Measurements from ENCODE around the gene RBM47.
"Not testable (repeated sequence)": the region's sequence is repeated elsewhere in the genome, so short reads cannot be mapped to it uniquely, and the experiment has no call there.

Gene RBM47

DNA sequence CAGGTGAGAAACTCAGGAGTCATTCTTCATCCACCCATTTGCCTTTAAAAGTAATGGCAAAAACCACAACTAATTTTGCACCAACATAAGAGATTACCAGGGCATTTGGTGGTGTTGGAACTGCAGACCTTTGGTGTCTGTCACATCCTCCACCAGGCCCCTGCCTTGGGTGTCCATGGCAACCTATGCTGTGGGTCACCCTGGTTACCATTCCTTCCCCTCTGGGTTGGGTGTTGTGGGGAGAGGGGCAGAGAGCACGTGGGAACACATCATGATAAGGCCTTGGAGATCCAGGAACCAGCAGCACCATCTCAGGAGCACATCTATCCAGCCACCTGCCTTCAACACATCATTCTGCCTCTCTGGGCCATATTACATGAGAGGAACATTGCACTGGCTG, 217.3 kb downstream of the RBM47 start:
- DNase-seq (ENCODE audit: low read depth, low spot score): no peak

DNA sequence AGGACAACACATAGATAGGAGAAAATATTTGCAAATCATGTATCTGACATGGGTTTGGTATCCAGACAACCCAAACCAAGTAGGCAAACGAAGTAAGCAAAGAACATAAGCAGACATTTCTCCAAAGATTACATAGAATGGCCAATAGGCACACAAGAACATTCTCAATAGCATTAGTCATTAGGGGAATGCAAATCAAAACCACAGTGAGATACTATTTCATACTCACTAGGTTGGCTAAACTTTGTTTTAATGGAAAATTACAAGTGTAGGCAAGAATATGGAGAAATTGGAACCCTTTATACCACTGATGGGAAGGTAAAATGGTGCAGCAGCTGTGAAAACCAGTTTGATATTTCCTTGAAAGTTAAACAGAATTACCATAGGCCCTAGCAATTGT, 219.8 kb downstream of the RBM47 start:
- DNase-seq (ENCODE audit: low read depth, low spot score): no peak

DNA sequence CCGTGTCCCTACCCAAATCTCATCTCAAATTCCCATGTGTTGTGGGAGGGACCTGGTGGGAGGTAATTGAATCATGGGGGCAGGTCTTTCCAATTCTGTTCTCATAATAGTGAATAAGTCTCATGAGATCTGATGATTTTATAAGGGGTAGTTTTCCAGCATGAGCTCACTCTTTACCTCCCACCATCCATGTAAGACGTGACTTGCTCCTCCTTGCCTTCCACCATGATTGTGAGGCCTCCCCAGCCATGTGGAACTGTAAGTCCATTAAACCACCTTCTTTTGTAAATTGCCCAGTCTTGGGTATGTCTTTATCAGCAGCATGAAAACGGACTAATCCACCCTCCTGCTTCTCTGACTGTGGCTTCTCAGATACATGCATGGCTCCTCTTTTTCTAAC, 222.2 kb downstream of the RBM47 start:
- DNase-seq (ENCODE audit: low read depth, low spot score): not testable (repeated sequence)

DNA sequence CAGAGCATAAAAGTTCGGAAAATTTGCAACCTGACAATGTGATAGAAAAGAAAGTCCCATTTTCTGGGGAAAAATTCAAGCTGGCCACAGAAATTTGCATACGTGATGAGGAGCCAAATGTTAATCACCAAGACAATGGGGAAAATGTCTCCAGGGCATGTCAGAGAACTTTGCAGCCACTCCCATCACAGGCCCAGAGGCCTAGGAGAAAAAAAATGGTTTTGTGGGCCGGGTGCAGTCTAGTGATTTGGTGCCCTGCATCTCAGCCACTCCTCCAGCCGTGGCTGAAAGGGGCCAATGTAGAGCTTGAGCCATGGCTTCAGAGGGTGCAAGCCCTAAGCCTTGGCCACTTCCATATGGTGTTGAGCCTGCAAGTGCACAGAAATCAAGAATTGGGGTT, 223.3 kb downstream of the RBM47 start:
- no peak for DNase-seq (ENCODE audit: low read depth, low spot score)

DNA sequence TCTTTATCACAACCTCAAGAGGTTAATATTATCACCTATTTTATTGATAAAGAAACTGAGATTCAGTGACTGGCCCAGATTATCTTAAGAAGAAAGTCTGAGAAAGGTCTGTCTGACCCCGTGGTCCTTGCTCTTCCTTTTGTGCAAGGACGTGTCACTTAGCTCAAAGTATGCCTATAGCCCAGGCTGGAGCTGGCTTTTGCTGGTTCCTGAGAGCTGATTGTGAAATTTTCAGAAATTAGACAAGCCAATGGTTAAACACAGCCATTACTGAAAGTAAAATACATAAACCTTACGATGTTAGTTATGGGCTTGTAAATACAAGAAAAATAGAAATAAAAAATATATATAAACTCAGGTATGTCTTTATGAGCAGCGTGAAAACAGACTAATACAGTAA, 224.5 kb downstream of the RBM47 start:
- DNase-seq (ENCODE audit: low read depth, low spot score): no peak

DNA sequence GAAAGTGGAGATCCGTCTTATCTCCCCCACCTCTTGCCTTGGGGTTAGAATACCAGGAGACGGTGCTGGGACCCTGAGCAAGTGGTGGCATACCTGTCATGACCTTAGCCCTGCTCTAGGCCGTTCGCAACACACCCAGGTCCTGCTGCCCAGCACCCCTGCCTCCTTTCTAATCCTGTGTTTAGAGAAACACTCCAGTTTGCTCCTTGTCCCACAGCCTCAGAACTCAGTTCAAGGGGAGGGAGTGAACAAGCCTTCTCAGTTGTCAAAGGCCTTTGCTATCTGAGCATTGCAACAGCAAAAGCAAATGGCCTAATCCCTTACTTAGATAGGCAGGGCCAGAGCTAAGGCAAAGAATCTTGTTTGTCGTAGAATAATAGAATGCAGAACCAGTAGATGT, 226.6 kb downstream of the RBM47 start:
- DNase-seq (ENCODE audit: low read depth, low spot score): no peak

DNA sequence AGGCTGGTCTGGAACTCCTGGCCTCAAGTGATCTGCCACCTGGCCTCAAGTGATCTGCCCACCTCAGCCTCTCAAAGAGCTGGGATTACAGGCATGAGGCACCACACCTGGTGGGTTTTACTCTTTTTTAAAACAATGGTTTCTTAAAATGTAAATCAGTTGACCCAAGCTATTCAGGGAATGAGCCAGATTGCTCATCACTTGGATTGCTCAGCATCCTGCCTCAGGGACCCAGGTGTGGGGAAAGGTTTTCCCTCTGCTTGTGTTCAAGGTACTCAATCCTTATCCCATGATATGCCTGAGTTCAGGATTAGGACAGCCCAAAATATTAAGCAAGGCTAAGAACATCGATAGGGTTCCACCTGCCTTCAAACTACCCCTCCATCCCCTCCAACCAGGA, 227.1 kb downstream of the RBM47 start:
- DNase-seq (ENCODE audit: low read depth, low spot score): no peak

DNA sequence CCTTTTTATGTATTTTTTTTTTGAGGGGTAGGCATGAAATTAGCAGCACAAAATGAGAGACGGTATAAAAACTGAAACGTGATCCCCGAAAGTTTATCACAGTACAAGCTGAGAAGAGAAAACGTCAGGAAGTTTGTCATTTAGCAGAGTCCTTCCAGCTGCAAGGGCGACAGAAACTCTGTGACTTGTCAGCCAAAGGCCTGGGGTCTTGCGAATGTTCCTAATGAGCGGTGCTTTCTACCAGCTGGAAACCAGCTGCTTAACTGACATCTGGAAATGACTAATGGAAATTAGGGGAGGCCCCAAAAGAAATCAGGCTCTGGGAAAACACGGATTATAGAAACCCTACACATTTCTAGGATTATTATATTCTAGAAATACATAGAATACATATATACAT, 228.0 kb downstream of the RBM47 start:
- DNase-seq (ENCODE audit: low read depth, low spot score): no peak

DNA sequence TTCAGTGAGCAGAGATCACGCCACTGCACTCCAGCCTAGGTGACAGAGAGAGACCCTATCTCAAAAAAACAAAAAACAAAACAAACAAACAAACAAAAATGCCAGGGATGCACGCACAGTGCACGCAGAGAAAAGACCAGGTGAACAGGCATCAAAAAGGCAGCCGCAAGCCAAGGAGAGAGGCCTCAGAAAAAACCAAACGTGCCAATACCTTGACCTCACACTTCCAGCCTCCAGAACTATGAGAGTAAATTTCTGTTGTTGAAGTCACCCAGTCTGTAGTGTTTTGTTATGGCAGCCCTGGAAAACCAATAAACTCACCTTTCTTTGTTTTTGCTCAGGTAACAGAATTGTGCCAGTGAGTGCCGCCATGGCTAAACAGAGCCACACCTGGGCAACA, 228.6 kb downstream of the RBM47 start:
- no peak for DNase-seq (ENCODE audit: low read depth, low spot score)

DNA sequence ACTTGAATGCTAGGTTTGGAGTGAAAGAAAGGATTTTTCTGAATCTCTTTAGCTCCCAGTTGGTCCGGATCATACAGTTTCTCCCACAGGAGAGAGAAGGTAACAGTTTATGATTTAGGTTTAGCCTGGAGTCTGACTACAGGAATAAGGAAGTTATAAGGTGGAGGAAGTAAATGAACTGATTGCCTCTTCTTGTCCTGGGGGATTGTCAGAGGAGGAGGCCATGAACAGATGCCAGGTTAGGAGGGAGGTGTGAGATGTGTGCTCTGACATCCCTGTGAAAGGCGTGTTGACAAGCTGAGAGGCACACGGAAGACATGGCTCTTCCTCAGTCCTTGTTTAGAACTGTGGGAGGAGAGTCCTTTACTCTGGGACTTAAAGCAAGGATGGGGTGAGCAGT, 230.1 kb downstream of the RBM47 start:
- DNase-seq (ENCODE audit: low read depth, low spot score): no peak

DNA sequence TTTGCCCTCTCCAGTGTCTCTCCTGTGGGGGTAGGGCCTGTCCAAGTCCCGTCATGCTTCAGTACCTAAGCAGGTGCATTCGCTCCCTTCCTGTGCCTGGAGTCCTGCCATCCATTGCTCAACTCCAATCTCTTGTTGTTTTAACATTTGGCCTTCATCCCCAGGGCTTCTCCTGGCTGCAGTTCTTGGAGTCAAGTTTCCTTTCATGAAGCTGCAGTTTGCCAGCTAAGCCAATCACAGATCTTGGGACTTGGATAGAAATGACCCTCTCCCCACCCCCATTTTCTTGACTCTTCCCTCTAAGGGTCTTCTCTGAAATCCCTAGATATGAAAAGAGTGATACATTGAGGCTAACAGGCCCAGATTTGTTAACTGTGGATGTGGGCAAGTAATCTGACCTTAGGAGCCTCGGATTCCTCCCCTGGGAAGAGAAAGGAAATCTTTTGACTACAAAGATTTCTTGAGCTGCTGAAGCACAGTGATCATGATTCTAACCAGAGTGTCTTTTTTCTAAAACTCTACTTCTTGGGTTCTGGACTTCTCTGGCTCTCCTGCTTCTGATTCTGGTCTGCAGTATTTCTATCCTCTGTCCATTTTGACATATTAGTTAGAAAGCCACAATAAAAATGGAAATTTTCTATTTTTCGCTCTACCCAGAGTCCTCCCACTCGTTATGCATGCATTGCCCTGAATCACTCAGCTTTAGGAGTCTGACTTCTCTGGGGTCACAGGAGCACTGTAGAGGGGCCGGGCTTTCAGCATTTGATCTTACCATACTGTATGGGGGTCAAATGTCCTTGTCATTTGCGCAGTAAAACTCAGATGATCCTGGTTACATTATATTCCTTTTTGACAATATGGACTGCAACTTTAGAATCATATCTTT, 233.5 kb downstream of the RBM47 start:
- DNase-seq (ENCODE audit: low read depth, low spot score): peak; percentile 10

DNA sequence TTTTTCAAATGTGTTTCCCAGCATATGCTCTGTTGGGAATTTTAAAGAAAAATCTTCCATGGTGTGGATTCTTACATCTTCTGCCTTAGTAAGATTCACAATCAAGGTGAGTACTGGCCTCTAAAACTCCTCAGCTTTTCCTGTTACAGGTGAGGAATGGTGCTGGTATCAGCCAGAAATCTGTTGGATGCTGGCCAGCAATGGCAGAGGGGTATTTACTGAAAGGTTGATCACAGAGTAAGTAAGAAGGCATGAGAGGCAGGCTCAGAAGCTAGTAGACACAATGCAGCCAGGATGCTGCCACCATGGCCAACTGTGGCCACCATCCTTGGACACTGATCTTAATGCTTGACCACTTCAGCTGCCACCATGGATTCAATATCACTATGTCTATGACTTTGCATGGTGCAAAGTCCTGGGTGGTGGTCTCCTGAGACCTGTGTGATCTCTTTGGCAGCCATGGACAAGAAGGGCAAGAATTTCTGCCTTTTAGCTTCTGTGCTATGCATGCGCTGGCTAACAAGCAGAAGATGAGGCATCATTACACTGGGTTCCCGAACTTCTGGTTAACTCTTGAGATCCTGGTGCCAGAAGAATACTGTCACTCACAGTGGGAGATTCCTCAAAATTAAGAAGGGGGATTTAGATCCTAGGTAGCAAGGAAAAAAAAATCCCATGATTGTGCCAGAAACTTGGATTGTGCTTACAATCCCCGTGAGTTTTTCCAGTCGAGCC, 234.3 kb downstream of the RBM47 start:
- no peak for DNase-seq (ENCODE audit: low read depth, low spot score)

DNA sequence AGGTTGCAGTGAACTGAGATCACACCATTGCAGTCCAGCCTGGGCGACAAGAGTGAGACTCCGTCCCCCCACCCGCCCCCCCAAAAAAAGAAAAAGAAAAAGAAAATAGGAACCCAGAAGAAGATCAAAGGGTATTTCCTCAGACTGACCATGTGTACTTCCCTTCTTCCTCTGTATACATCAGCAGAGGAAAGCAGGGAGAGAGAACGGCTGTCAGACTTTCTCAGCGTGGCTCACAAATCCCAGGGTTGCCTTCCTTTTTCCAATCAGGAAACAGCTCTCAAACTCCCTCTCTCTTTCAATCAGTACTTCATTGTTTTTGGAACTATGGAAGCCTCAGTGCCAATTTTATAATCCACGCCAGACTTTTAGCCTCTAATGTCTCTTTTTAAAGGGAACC, 235.4 kb downstream of the RBM47 start:
- DNase-seq (ENCODE audit: low read depth, low spot score): no peak

DNA sequence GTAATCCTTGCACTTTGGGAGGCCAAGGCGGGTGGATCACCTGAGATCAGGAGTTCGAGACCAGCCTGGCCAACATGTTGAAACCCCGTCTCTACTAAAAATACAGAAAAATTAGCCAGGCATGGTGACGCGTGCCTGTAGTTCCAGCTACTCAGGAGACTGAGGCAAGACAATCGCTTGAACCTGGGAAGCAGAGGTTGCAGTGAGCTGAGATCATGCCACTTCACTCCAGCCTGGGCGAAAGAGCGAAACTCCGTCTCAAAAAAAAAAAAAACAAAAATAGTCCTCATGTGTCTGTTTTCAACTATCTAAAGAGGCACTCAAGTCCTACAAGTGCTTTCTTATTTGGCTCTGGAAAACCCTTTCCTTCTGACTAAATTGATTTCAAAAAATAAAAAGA, 237.4 kb downstream of the RBM47 start:
- DNase-seq (ENCODE audit: low read depth, low spot score): not testable (repeated sequence)

DNA sequence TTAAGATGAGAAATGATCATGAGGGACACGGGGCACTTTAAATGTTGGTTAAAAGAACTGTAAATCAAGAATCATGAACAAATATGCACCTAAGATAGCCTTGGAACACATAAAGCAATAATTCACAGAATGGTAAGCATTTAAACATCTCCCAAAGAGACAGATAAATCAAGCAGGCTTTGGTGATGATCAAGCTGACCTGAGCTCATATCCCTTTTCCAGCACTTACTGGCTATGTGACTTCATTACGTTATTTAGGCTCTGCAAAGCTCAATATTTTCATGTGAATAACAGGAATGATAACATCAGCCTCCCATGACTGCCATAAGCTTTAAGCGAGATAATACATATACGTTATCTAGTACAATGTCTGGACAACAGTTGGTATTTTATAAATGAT, 239.7 kb downstream of the RBM47 start:
- no peak for DNase-seq (ENCODE audit: low read depth, low spot score)

DNA sequence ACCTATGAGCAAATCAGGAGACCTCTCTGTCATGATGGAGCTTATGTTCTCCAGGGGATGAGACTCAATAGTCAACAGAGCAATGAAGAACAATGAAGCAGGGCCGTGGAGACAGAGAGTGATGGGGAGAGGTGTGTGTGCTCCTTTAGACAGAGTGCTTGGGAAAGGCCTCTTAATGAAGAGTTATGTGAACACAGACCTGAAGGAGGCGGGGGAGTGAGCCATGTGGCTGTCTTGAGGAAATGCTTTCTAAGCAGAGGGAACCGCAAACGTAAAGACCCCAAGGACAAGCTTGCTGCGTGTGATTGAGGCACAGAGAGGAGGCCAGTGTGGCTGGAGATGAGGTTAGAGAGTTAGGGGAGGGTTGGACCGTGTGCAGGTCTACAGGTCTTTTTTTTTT, 241.4 kb downstream of the RBM47 start:
- no peak for DNase-seq (ENCODE audit: low read depth, low spot score)

DNA sequence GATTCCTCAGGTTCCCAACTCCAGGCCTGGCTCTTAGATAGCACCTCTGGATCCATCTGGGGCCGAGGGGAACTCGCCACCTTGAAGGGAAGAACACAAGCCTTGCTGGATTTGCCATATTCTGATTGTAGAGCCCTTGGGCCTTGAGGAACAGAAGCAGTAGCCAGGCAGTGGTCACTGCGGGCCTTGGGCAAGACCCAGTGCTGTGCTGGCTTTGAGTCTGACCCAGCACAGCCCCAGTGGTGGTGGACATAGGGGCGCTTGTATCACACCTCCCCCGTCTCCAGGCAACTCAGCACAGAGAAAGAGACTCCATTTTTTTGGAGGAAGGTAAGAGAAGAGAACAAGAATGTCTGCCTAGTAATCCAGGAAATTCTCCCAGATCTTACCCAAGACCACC, 249.0 kb downstream of the RBM47 start:
- no peak for DNase-seq (ENCODE audit: low read depth, low spot score)

DNA sequence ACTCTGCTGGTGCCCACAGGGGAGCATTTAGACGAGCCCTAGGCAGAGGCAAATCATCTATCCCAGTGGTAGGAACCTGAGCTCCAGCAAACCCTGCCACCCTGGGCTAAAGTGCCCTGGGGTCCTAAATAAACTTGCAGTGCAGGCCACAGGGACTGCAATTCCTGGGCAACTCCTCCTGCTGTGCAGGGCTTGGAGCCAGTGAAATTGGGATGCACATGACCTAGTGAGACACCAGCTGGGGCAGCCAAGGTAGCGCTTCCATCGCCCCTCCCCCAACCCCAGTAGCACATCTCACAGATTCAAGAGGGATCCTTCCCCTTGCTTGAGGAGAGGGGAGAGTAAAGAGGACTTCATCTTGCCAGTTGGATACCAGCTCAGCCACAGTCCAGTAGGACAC, 250.4 kb downstream of the RBM47 start:
- DNase-seq (ENCODE audit: low read depth, low spot score): no peak

DNA sequence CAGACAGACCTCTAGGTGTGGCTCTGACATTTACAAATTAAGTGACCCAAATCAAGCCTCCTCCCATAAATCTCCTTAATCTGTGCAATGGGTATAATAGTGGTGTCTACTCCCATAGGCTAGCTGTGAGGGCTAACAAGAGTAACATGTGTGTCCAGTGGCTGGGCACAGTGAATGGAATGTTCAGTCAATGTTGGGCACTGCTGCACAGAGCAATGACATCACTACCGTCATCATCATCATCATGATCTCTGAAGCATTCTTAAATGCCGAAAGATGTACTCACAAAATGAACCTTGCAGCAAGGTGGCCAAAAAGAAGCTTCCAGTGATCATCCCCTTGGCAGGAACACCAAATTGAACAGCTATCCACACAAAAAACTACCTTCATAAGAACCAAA, 251.0 kb downstream of the RBM47 start:
- DNase-seq (ENCODE audit: low read depth, low spot score): no peak

DNA sequence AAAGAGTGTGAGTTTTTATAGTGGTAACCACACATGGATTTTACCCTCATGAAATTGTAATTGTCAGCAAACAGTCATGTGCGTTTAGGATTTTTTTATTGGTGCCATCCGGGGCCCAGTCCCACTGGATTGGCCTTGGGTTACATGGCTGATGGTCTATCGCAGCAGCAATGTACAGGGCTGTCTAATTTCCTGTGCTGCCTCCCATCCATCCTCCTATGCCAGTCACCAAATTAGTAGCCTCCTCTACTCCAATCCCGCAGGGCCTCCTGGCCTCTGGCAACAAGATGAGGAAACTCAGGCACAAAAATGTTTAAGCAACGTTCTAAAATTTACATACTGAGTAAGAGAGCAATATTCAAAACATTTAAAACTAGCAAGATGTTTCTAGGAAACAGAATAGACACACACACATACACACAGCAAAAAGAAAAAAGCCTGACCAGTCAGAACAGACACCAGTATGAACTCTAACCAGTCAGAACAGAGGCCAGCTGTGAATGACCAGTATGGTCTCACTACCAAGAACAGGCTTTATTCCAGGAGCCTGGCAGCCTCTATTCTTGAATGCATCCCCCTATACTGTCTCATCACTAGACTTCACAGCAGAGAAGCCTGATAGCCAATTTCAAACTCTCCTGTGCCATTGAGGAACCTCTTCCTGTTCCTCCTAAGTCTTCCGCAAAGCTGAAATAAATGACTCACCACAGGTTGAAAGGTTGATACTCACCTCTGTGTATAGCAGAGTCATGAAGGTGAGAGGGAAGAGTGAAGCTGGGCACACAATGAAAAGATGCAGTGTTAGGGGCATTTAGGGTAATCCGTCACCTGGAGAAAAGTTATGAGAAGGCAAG, 251.9 kb downstream of the RBM47 start:
- no peak for DNase-seq (ENCODE audit: low read depth, low spot score)

DNA sequence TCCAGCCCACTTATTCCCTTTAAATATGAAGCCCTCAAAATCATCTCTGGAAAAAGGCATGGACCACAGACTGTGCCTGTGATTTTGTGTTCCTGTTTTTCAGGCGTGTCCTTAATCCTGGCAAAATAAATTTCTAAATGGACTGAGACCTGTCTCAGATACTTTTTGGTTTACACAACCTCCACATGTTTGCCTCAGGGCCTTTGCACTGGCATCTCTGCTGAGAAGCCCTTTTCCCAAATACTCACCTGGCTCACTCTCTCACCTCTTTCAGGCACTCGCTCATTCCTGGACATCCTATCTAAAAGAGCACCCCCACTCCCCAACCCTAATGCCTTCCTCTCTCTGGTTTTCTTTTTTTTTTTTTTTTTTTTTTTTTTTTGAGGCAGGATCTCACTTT, 254.0 kb downstream of the RBM47 start:
- no peak for DNase-seq (ENCODE audit: low read depth, low spot score)

DNA sequence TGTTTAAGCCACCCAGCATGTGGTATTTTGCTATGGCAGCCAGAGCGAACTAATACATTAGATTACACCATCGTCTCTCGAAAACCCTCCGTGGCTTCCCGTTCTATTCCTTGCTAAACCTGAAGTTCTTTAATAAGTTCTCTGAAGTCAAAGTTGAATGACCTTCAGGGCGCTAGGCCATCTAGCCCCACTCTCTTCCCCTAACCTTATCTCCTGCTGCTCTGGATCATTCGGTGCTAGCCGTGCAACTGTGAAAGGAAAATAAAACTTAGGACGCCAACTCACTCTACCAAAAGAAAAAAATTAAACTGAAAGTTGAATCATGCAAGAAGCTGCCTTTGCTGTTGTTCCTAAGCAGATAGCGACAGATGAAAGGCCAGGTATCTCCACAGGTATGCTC, 254.6 kb downstream of the RBM47 start:
- DNase-seq (ENCODE audit: low read depth, low spot score): no peak
